ENCODE measurements around the gene MAP3K20. TPM values are rescaled to one million over a fixed set of nuclear protein-coding genes. Genes with fewer than 3 reads are reported as not detected.
"Not testable (repeated sequence)": the region's sequence is repeated elsewhere in the genome, so short reads cannot be mapped to it uniquely, and the experiment has no call there.

Gene MAP3K20
- total and polyA plus RNA-seq, 7 experiments from 2014 or later, result 0.18 to 17.0 (median 1.5) TPM; not detected in 1

- no peak overlapping the region for H3K4me3 ChIP-seq (ENCODE audit: low read length)
- no peaks in the 10 kb centered on the region for H3K36me3 ChIP-seq (ENCODE audit: control insufficient read depth in 2 of 3, insufficient read depth in 3 of 3, low read length in 3 of 3)
- H3K27me3 ChIP-seq (ENCODE audit: control insufficient read depth in 2 of 2, insufficient read depth in 2 of 2, low read length in 2 of 2), result no peaks in the 10 kb centered on the region
- no peak overlapping the region for H3K27ac ChIP-seq (ENCODE audit: low read depth, low read length)
- Mint-ChIP-seq H3K36me3 (peaks cover 0 to 12% (median 0%) of the 10 kb centered on the region in 5 donors), H3K27me3 (peaks cover 5 to 39% (median 9%) of the 10 kb centered on the region in 5 donors), H3K27ac (no peak overlapping the region), H3K4me1 (no peaks in the 10 kb centered on the region), H3K9me3 (no peaks in the 10 kb centered on the region), H3K4me3 (no peak overlapping the region)
- ChIA-PET CTCF (no interaction called here), POLR2A (no interaction called here)
- intact Hi-C loops (cut with micrococcal nuclease), result loop anchor here in 1 of 2 donors (5.0 kb wide), 1 partner anchor 120 kb away; no protein-coding TSS in a partner anchor
- H3K4me1 ChIP-seq (ENCODE audit: control insufficient read depth in 2 of 2, insufficient read depth in 2 of 2, low read length in 2 of 2), result no peaks in the 10 kb centered on the region
- H3K9me3 ChIP-seq (ENCODE audit: control insufficient read depth in 2 of 3, low read length in 3 of 3), result no peaks in the 10 kb centered on the region
- DNase-seq (no peak), ATAC-seq (no peak)
These were observed 16.3 kb downstream of the MAP3K20 start for GRCh38 chr2:173091910-173092309.

- peaks cover 0 to 34% (median 5%) of the 10 kb centered on the region in 5 donors for H3K27me3 Mint-ChIP-seq
- H3K4me3 Mint-ChIP-seq, result no peak overlapping the region
- H3K27me3 ChIP-seq (ENCODE audit: control insufficient read depth in 2 of 2, insufficient read depth in 2 of 2, low read length in 2 of 2), result no peaks in the 10 kb centered on the region
- ChIA-PET POLR2A (no interaction called here), CTCF (no interaction called here)
- no peak overlapping the region for H3K27ac ChIP-seq (ENCODE audit: low read depth, low read length)
- H3K4me1 Mint-ChIP-seq, result no peaks in the 10 kb centered on the region
- H3K4me1 ChIP-seq (ENCODE audit: control insufficient read depth in 2 of 2, insufficient read depth in 2 of 2, low read length in 2 of 2), result no peaks in the 10 kb centered on the region
- peaks cover 0 to 12% (median 0%) of the 10 kb centered on the region in 5 donors for H3K36me3 Mint-ChIP-seq
- DNase-seq (no peak), ATAC-seq (no peak)
- no peaks in the 10 kb centered on the region for H3K9me3 Mint-ChIP-seq
- no peak overlapping the region for H3K4me3 ChIP-seq (ENCODE audit: low read length)
- no peak overlapping the region for H3K27ac Mint-ChIP-seq
- H3K9me3 ChIP-seq (ENCODE audit: control insufficient read depth in 2 of 3, low read length in 3 of 3), result no peaks in the 10 kb centered on the region
- intact Hi-C loops (cut with micrococcal nuclease), result loop anchor here in 1 of 2 donors (5.0 kb wide), 1 partner anchor 119 kb away; no protein-coding TSS in a partner anchor
- H3K36me3 ChIP-seq (ENCODE audit: control insufficient read depth in 2 of 3, insufficient read depth in 3 of 3, low read length in 3 of 3), result no peaks in the 10 kb centered on the region
These were observed 17.3 kb downstream of the MAP3K20 start for GRCh38 chr2:173092844-173093402.

- H3K9me3 Mint-ChIP-seq; H3K36me3 ChIP-seq (ENCODE audit: control insufficient read depth in 2 of 3, insufficient read depth in 3 of 3, low read length in 3 of 3); H3K4me1 Mint-ChIP-seq; H3K4me3 Mint-ChIP-seq; H3K27ac Mint-ChIP-seq; H3K9me3 ChIP-seq (ENCODE audit: control insufficient read depth in 2 of 3, low read length in 3 of 3); DNase-seq; H3K4me3 ChIP-seq (ENCODE audit: low read length); H3K27ac ChIP-seq (ENCODE audit: low read depth, low read length); H3K4me1 ChIP-seq (ENCODE audit: control insufficient read depth in 2 of 2, insufficient read depth in 2 of 2, low read length in 2 of 2); CTCF ChIA-PET; H3K27me3 ChIP-seq (ENCODE audit: control insufficient read depth in 2 of 2, insufficient read depth in 2 of 2, low read length in 2 of 2); POLR2A ChIA-PET; ATAC-seq: not testable (repeated sequence)
- peaks cover 0 to 34% (median 5%) of the 10 kb centered on the region in 5 donors for H3K27me3 Mint-ChIP-seq
- peaks cover 0 to 12% (median 0%) of the 10 kb centered on the region in 5 donors for H3K36me3 Mint-ChIP-seq
- intact Hi-C loops (cut with micrococcal nuclease), result loop anchor here in 1 of 2 donors (5.0 kb wide), 1 partner anchor 119 kb away; no protein-coding TSS in a partner anchor
These were observed 18.0 kb downstream of the MAP3K20 start for GRCh38 chr2:173093617-173094016.

GRCh38 chr2:173094731-173095130, 19.1 kb downstream of the MAP3K20 start:
- H3K36me3 Mint-ChIP-seq, result peaks cover 0 to 12% (median 0%) of the 10 kb centered on the region in 5 donors
- no peak overlapping the region for H3K4me3 ChIP-seq (ENCODE audit: low read length)
- no peaks in the 10 kb centered on the region for H3K9me3 ChIP-seq (ENCODE audit: control insufficient read depth in 2 of 3, low read length in 3 of 3)
- no peak overlapping the region for H3K27ac ChIP-seq (ENCODE audit: low read depth, low read length)
- POLR2A ChIA-PET, result no interaction called here
- CTCF ChIA-PET, result no interaction called here
- no peak for ATAC-seq
- H3K27ac Mint-ChIP-seq, result no peak overlapping the region
- H3K36me3 ChIP-seq (ENCODE audit: control insufficient read depth in 2 of 3, insufficient read depth in 3 of 3, low read length in 3 of 3), result no peaks in the 10 kb centered on the region
- H3K9me3 Mint-ChIP-seq, result no peaks in the 10 kb centered on the region
- no peaks in the 10 kb centered on the region for H3K27me3 ChIP-seq (ENCODE audit: control insufficient read depth in 2 of 2, insufficient read depth in 2 of 2, low read length in 2 of 2)
- peaks cover 0 to 34% (median 5%) of the 10 kb centered on the region in 5 donors for H3K27me3 Mint-ChIP-seq
- DNase-seq, result no peak
- no peak overlapping the region for H3K4me3 Mint-ChIP-seq
- H3K4me1 Mint-ChIP-seq, result no peaks in the 10 kb centered on the region
- no peaks in the 10 kb centered on the region for H3K4me1 ChIP-seq (ENCODE audit: control insufficient read depth in 2 of 2, insufficient read depth in 2 of 2, low read length in 2 of 2)
- intact Hi-C loops (cut with micrococcal nuclease), result loop anchor here in 1 of 2 donors (5.0 kb wide), 1 partner anchor 118 kb away; no protein-coding TSS in a partner anchor

GRCh38 chr2:173095356-173095755, 19.7 kb downstream of the MAP3K20 start:
- no peaks in the 10 kb centered on the region for H3K27me3 ChIP-seq (ENCODE audit: control insufficient read depth in 2 of 2, insufficient read depth in 2 of 2, low read length in 2 of 2)
- no peak overlapping the region for H3K4me3 ChIP-seq (ENCODE audit: low read length)
- peaks cover 0 to 30% (median 5%) of the 10 kb centered on the region in 5 donors for H3K27me3 Mint-ChIP-seq
- ChIA-PET POLR2A (no interaction called here), CTCF (no interaction called here)
- DNase-seq, result no peak
- H3K27ac ChIP-seq (ENCODE audit: low read depth, low read length), result no peak overlapping the region
- H3K9me3 Mint-ChIP-seq, result no peaks in the 10 kb centered on the region
- H3K4me3 Mint-ChIP-seq, result no peak overlapping the region
- H3K9me3 ChIP-seq (ENCODE audit: control insufficient read depth in 2 of 3, low read length in 3 of 3), result no peaks in the 10 kb centered on the region
- no peak for ATAC-seq
- no peaks in the 10 kb centered on the region for H3K36me3 ChIP-seq (ENCODE audit: control insufficient read depth in 2 of 3, insufficient read depth in 3 of 3, low read length in 3 of 3)
- intact Hi-C loops (cut with micrococcal nuclease), result no loop called here
- no peak overlapping the region for H3K27ac Mint-ChIP-seq
- peaks cover 0 to 12% (median 0%) of the 10 kb centered on the region in 5 donors for H3K36me3 Mint-ChIP-seq
- no peaks in the 10 kb centered on the region for H3K4me1 Mint-ChIP-seq
- H3K4me1 ChIP-seq (ENCODE audit: control insufficient read depth in 2 of 2, insufficient read depth in 2 of 2, low read length in 2 of 2), result no peaks in the 10 kb centered on the region

- H3K27ac Mint-ChIP-seq, result no peak overlapping the region
- Histone ChIP-seq H3K36me3 (ENCODE audit: control insufficient read depth in 2 of 3, insufficient read depth in 3 of 3, low read length in 3 of 3) (no peaks in the 10 kb centered on the region), H3K27me3 (ENCODE audit: control insufficient read depth in 2 of 2, insufficient read depth in 2 of 2, low read length in 2 of 2) (no peaks in the 10 kb centered on the region), H3K4me1 (ENCODE audit: control insufficient read depth in 2 of 2, insufficient read depth in 2 of 2, low read length in 2 of 2) (no peaks in the 10 kb centered on the region), H3K27ac (ENCODE audit: low read depth, low read length) (no peak overlapping the region), H3K4me3 (ENCODE audit: low read length) (no peak overlapping the region), H3K9me3 (ENCODE audit: control insufficient read depth in 2 of 3, low read length in 3 of 3) (no peaks in the 10 kb centered on the region)
- H3K36me3 Mint-ChIP-seq, result peaks cover 0 to 10% (median 0%) of the 10 kb centered on the region in 5 donors
- ATAC-seq, result no peak
- no peak for DNase-seq
- intact Hi-C loops (cut with micrococcal nuclease), result no loop called here
- no peaks in the 10 kb centered on the region for H3K9me3 Mint-ChIP-seq
- no peak overlapping the region for H3K4me3 Mint-ChIP-seq
- peaks cover 0 to 11% (median 0%) of the 10 kb centered on the region in 7 donors for H3K4me1 Mint-ChIP-seq
- POLR2A ChIA-PET, result no interaction called here
- CTCF ChIA-PET, result no interaction called here
- peaks cover 0 to 20% (median 0%) of the 10 kb centered on the region in 5 donors for H3K27me3 Mint-ChIP-seq
These were observed 23.6 kb downstream of the MAP3K20 start for GRCh38 chr2:173099271-173099670.

- Mint-ChIP-seq H3K9me3 (no peaks in the 10 kb centered on the region), H3K27ac (no peak overlapping the region), H3K4me1 (peaks cover 0 to 11% (median 0%) of the 10 kb centered on the region in 7 donors), H3K36me3 (peaks cover 0 to 6% (median 0%) of the 10 kb centered on the region in 5 donors), H3K4me3 (no peak overlapping the region), H3K27me3 (peaks cover 0 to 16% (median 0%) of the 10 kb centered on the region in 5 donors)
- ATAC-seq (no peak), DNase-seq (no peak)
- no peak overlapping the region for H3K4me3 ChIP-seq (ENCODE audit: low read length)
- no peaks in the 10 kb centered on the region for H3K4me1 ChIP-seq (ENCODE audit: control insufficient read depth in 2 of 2, insufficient read depth in 2 of 2, low read length in 2 of 2)
- POLR2A ChIA-PET, result no interaction called here
- H3K36me3 ChIP-seq (ENCODE audit: control insufficient read depth in 2 of 3, insufficient read depth in 3 of 3, low read length in 3 of 3), result no peaks in the 10 kb centered on the region
- no peak overlapping the region for H3K27ac ChIP-seq (ENCODE audit: low read depth, low read length)
- no peaks in the 10 kb centered on the region for H3K27me3 ChIP-seq (ENCODE audit: control insufficient read depth in 2 of 2, insufficient read depth in 2 of 2, low read length in 2 of 2)
- intact Hi-C loops (cut with micrococcal nuclease), result no loop called here
- no peaks in the 10 kb centered on the region for H3K9me3 ChIP-seq (ENCODE audit: control insufficient read depth in 2 of 3, low read length in 3 of 3)
- CTCF ChIA-PET, result no interaction called here
These were observed 24.2 kb downstream of the MAP3K20 start for GRCh38 chr2:173099804-173100203.
